Heart right ventricle (tissue), 16 donors: ENCODE data around the gene CALHM3. TPM values are rescaled to one million over a fixed set of nuclear protein-coding genes. Genes with fewer than 3 reads are reported as not detected.

Experiments used
- ATAC-seq, 8 donors: fragments of 200-7000 bp; cut with Tn5 transposase; one replicate each; pipeline ENCODE4 v1.9.1; 2020; ENCODE audit warnings: mild to moderate bottlenecking in 8 of 8, moderate library complexity in 8 of 8, moderate number of reproducible peaks in 1 of 8
- DNase-seq, 2 donors: peaks; one replicate each; pipeline ENCODE4 v3.0.0-alpha.2; 2020
- H3K27ac ChIP-seq, 10 donors: fragments of 200-600 bp; sonication (generic) in 2 of 10; one replicate each; pipeline versions ENCODE4 v1.5.0 to v1.8.0; 2020 to 2022; ENCODE audit warnings: mild to moderate bottlenecking in 3 of 10
- H3K27me3 ChIP-seq, 7 donors: fragments of 200-600 bp; one replicate each; pipeline ENCODE4 v1.8.0; 2021 to 2022; ENCODE audit warnings: mild to moderate bottlenecking in 2 of 7
- H3K36me3 ChIP-seq, 9 donors: fragments of 200-600 bp; sonication (generic) in 1 of 9; one replicate each; pipeline versions ENCODE4 v1.5.0 to v1.8.0; 2020 to 2022; ENCODE audit warnings: mild to moderate bottlenecking in 2 of 9
- H3K4me1 ChIP-seq, 9 donors: fragments of 200-600 bp; sonication (generic) in 1 of 9; one replicate each; pipeline versions ENCODE4 v1.5.0 to v1.8.0; 2020 to 2022; ENCODE audit warnings: mild to moderate bottlenecking in 4 of 9
- H3K4me3 ChIP-seq, 10 donors: fragments of 200-600 bp; sonication (generic) in 2 of 10; one replicate each; pipeline versions ENCODE4 v1.5.0 to v1.8.0; 2020 to 2022; ENCODE audit warnings: mild to moderate bottlenecking in 7 of 10, moderate library complexity in 2 of 10
- H3K9me3 ChIP-seq, 11 donors: fragments of 200-600 bp in 10 of 11; sonication (generic) in 2 of 11; one replicate each; pipeline versions ENCODE4 v1.5.0 to v1.8.0; 2013 to 2022; ENCODE audit warnings: mild to moderate bottlenecking in 2 of 11, control low read depth in 1 of 11, moderate library complexity in 1 of 11
- CTCF ChIP-seq, 9 donors: fragments of 200-600 bp; sonication (generic) in 2 of 9; IDR thresholded peaks; one replicate each; pipeline versions ENCODE4 v1.5.0 to v1.8.0; 2021 to 2022; ENCODE audit warnings: antibody characterized with exemption in 9 of 9, mild to moderate bottlenecking in 5 of 9, moderate library complexity in 1 of 9
- WGBS, 2 donors: extraction: QIAGEN DNeasy Blood & Tissue Kit; methylation state at CpG; one replicate each; pipeline ENCODE4 v1.1.7; 2013; ENCODE audit warnings: inconsistent platforms in 1 of 2; 5-methylcytosine and 5-hydroxymethylcytosine counted together
- intact Hi-C, 10 donors: fragments of 100-400 bp; cut with DNase I; formaldehyde crosslinking; loops; one replicate each; pipeline versions ENCODE4 v1.11.1 to v1.14.2; 2022
- polyA plus RNA-seq, 2 donors: library from polyadenylated mRNA; stranded (reverse); fragments of 200-250 nt; gene quantifications; one replicate each; pipeline ENCODE4 v1.2.3, GENCODE V29; 2013
- total RNA-seq, 10 donors: library from RNA; stranded (reverse); fragmentation: NEBNext Ultra II Directional in 3 of 10; extraction: Animal tissue kit (Norgen Biotek cat#: 25700) in 3 of 10; gene quantifications; one replicate each; pipeline versions ENCODE4 v1.2.1 to v1.2.4, GENCODE V29; 2021 to 2023
- donor health status: Arrhythmogenic right ventricular cardiomyopathy.
- donor health status: ischemic (EF 13 %, LVEDD 7.1; RV severe dilation, severe dysfunction).
- donor health status: healthy with polysubstance abuse.
- donor health status: DM: no; HTN: yes; CAD: no.
- donor health status: DM: no; HTN: no; CAD: no.
- donor health status: ischemic (EF 25% LVEDD 6.9; RV normal size, moderate dysfunction).
- donor health status: ischemic (EF 25% LVEDD 5.7; RV mildly dilated, moderate dysfunction).
- donor health status: healthy.
- donor health status: DM: yes; HTN: yes; CAD: no.
- donor health status: Ischemic cardiomyopathy.
- donor health status: ischemic (EF 35%, LVEDD 5.7; RV mildly dilated, moderate dysfunction).
- donor health status: nonischemic (EF 11% LVEDD 7.7; RV severe dilation, severe dysfunction).
- donor health status: DM: yes; HTN: yes; CAD: no.
- donor health status: PGD.
- donor health status: ischemic (EF 29% LVEDD 5.4; RV normal size, mild dysfunction).
- donor health status: nonischemic (EF 23%, LVEDD 6.1; RV moderate dilation, normal function).

Gene CALHM3
- total and polyA plus RNA-seq, 12 donors = not detected

GRCh38 chr10:103429647-103430046 is 49.4 kb downstream of the CALHM3 start:
- no peak overlapping the region for H3K27ac ChIP-seq
- H3K4me3 ChIP-seq = no peak overlapping the region
- peaks cover 0 to 100% (median 29%) of the 10 kb centered on the region in 9 donors for H3K36me3 ChIP-seq
- DNase-seq (no peak), ATAC-seq (no peak)
- H3K4me1 ChIP-seq = peaks cover 0 to 14% (median 0%) of the 10 kb centered on the region in 9 donors
- 94 to 95% methylated on average over 5 of the region's 5 CpGs for WGBS, 2 donors
- H3K9me3 ChIP-seq = no peaks in the 10 kb centered on the region
- intact Hi-C loops = loop anchor here in 1 of 10 donors (10.0 kb wide), 1 partner anchor 135 kb away; no protein-coding TSS in a partner anchor
- TF ChIP-seq CTCF (IDR thresholded peaks at IDR 0.05) = no peak
- H3K27me3 ChIP-seq = no peaks in the 10 kb centered on the region

- no peak overlapping the region for H3K27ac ChIP-seq
- no peak for DNase-seq
- H3K27me3 ChIP-seq = no peaks in the 10 kb centered on the region
- no peaks in the 10 kb centered on the region for H3K9me3 ChIP-seq
- no peak for ATAC-seq
- 69 to 81% methylated on average over 5 of the region's 5 CpGs for WGBS, 2 donors
- H3K4me1 ChIP-seq = peaks cover 0 to 9% (median 0%) of the 10 kb centered on the region in 9 donors
- TF ChIP-seq CTCF (IDR thresholded peaks at IDR 0.05) = no peak
- intact Hi-C loops = loop anchor here in 1 of 10 donors (10.0 kb wide), 1 partner anchor 136 kb away; no protein-coding TSS in a partner anchor
- H3K36me3 ChIP-seq = peaks cover 0 to 100% (median 30%) of the 10 kb centered on the region in 9 donors
- no peak overlapping the region for H3K4me3 ChIP-seq
Observed at GRCh38 chr10:103428989-103429643, 49.9 kb downstream of the CALHM3 start.

- no peak for ATAC-seq
- peaks cover 0 to 100% (median 34%) of the 10 kb centered on the region in 9 donors for H3K36me3 ChIP-seq
- no peak for DNase-seq
- no peaks in the 10 kb centered on the region for H3K4me1 ChIP-seq
- H3K27me3 ChIP-seq = no peaks in the 10 kb centered on the region
- H3K4me3 ChIP-seq = no peak overlapping the region
- 97 to 98% methylated on average over 9 of the region's 9 CpGs for WGBS, 2 donors
- no peaks in the 10 kb centered on the region for H3K9me3 ChIP-seq
- intact Hi-C loops = loop anchor here in 1 of 10 donors (10.0 kb wide), 1 partner anchor 137 kb away; no protein-coding TSS in a partner anchor
- H3K27ac ChIP-seq = no peak overlapping the region
- no peak for TF ChIP-seq CTCF (IDR thresholded peaks at IDR 0.05)
Observed at GRCh38 chr10:103427866-103428265, 51.2 kb downstream of the CALHM3 start.

- no peak for ATAC-seq
- intact Hi-C loops = loop anchor here in 1 of 10 donors (10.0 kb wide), 1 partner anchor 141 kb away; no protein-coding TSS in a partner anchor
Observed at GRCh38 chr10:103423748-103424147, 55.3 kb downstream of the CALHM3 start.

More at GRCh38 chr10:103423748-103424147, 55.3 kb downstream of the CALHM3 start:
- H3K27me3 ChIP-seq = no peaks in the 10 kb centered on the region
- no peak for DNase-seq
- H3K4me1 ChIP-seq = no peaks in the 10 kb centered on the region
- peaks cover 0 to 100% (median 61%) of the 10 kb centered on the region in 9 donors for H3K36me3 ChIP-seq
- no peak for TF ChIP-seq CTCF (IDR thresholded peaks at IDR 0.05)
- H3K9me3 ChIP-seq = no peaks in the 10 kb centered on the region
- H3K4me3 ChIP-seq = no peak overlapping the region
- 82 to 87% methylated on average over 5 of the region's 5 CpGs for WGBS, 2 donors
- no peak overlapping the region for H3K27ac ChIP-seq

Other genes starting within 250 kb of the CALHM3 start
- not detected for gene RPEL1, start 233.4 kb downstream of the CALHM3 start, total RNA-seq
- under 1 TPM in 1 of 2 donors, not detected in 1; 0.01 TPM for gene RPEL1, start 233.4 kb downstream of the CALHM3 start, polyA plus RNA-seq
- gene INA, start 202.1 kb downstream of the CALHM3 start, total RNA-seq = not detected
- under 1 TPM in 1 of 2 donors, not detected in 1; 0.01 TPM for gene INA, start 202.1 kb downstream of the CALHM3 start, polyA plus RNA-seq
- gene PCGF6, start 128.1 kb downstream of the CALHM3 start, total RNA-seq = 1 to 10 TPM; 5.5 to 8.0 (median 6.5) TPM
- 1 to 10 TPM; 6.1 to 7.4 TPM for gene PCGF6, start 128.1 kb downstream of the CALHM3 start, polyA plus RNA-seq
- gene TAF5, start 111.3 kb downstream of the CALHM3 start, total RNA-seq = 1 to 10 TPM; 1.5 to 3.8 (median 2.1) TPM
- 1 to 10 TPM; 1.5 to 2.2 TPM for gene TAF5, start 111.3 kb downstream of the CALHM3 start, polyA plus RNA-seq
- 1,000 to 10,000 TPM in 9 of 10 donors, 100 to 1,000 TPM in 1; 936 to 1,374 (median 1,266) TPM for gene ATP5MK, start 82.8 kb downstream of the CALHM3 start, total RNA-seq
- gene ATP5MK, start 82.8 kb downstream of the CALHM3 start, polyA plus RNA-seq = 1,000 to 10,000 TPM; 1,385 to 3,857 TPM
- gene PDCD11, start 82.6 kb downstream of the CALHM3 start, total RNA-seq = 10 to 100 TPM in 8 of 10 donors, 1 to 10 TPM in 2; 9.4 to 16.9 (median 12.7) TPM
- gene PDCD11, start 82.6 kb downstream of the CALHM3 start, polyA plus RNA-seq = 10 to 100 TPM; 10.9 to 15.1 TPM
- gene CALHM2, start 26.9 kb downstream of the CALHM3 start, total RNA-seq = 10 to 100 TPM in 6 of 10 donors, 1 to 10 TPM in 4; 5.2 to 17.7 (median 10.9) TPM
- gene CALHM2, start 26.9 kb downstream of the CALHM3 start, polyA plus RNA-seq = 10 to 100 TPM; 12.1 to 23.5 TPM
- gene CALHM1, start 20.3 kb downstream of the CALHM3 start, total RNA-seq = not detected
- gene CALHM1, start 20.3 kb downstream of the CALHM3 start, polyA plus RNA-seq = not detected
- 1 to 10 TPM in 1 of 10 donors, under 1 TPM in 7, not detected in 2; 0.05 to 1.0 (median 0.21) TPM for gene NEURL1, start 14.5 kb upstream of the CALHM3 start, total RNA-seq
- under 1 TPM in 1 of 2 donors, not detected in 1; 0.06 TPM for gene NEURL1, start 14.5 kb upstream of the CALHM3 start, polyA plus RNA-seq